HepG2 (cell line): ENCODE measurements around the gene BBIP1. TPM values are rescaled to one million over a fixed set of nuclear protein-coding genes. Genes with fewer than 3 reads are reported as not detected.

Source experiments
- ESRRA ChIP-seq: sonication (generic); formaldehyde crosslinking; IDR thresholded peaks from 2 replicates; pipeline ENCODE4 v1.5.1; 2020; ENCODE audit warnings: mild to moderate bottlenecking, low read depth, missing genetic modification reagents
- GATA4 ChIP-seq: sonication (generic); IDR thresholded peaks from 2 replicates; pipeline ENCODE4 v1.6.1; 2016; ENCODE audit warnings: antibody characterized with exemption, low read depth, borderline replicate concordance
- MXI1 ChIP-seq: IDR thresholded peaks from 3 replicates; pipeline ENCODE4 v1.6.1; 2012; ENCODE audit warnings: low read depth, low read length, inconsistent platforms, borderline replicate concordance
- NFKBIZ ChIP-seq: IDR thresholded peaks from 2 replicates; pipeline ENCODE4 v1.6.1; 2018; ENCODE audit warnings: missing genetic modification reagents, missing compliant biosample characterization
- RFX3 ChIP-seq: IDR thresholded peaks from 2 replicates; pipeline ENCODE4 v1.6.1; 2016; ENCODE audit warnings: missing biosample characterization, missing genetic modification reagents
- TP53 ChIP-seq: sonication (generic); formaldehyde crosslinking; conservative IDR thresholded peaks from 2 replicates; pipeline ENCODE4 v1.4.0; 2020; ENCODE audit warnings: missing genetic modification reagents
- ZNF142 ChIP-seq: sonication (generic); formaldehyde crosslinking; IDR thresholded peaks from 2 replicates; pipeline ENCODE4 v1.4.0; 2020; ENCODE audit warnings: missing genetic modification reagents
- polyA plus RNA-seq, 8 experiments: library from polyadenylated mRNA; depleted of rRNA in 3 of 8; stranded (reverse) in 7 of 8; unstranded in 1 of 8; fragments of >200 nt; fragmentation: Illumina TruSeq in 4 of 8; extraction: Trizol in 4 of 8; gene quantifications; 2 replicates each; pipeline versions ENCODE4 v1.2.1 to v1.2.3, GENCODE V29; 2011 to 2016; ENCODE audit warnings: low read depth in 4 of 8, missing spikeins in 1 of 8, mixed read lengths in 1 of 8; ENCODE audit not compliant: insufficient read depth in 1 of 8
- total RNA-seq, 5 experiments: library from RNA; depleted of rRNA; stranded (reverse); fragments of >200 nt; fragmentation: Illumina TruSeq; extraction: Trizol; gene quantifications; 2 replicates each; pipeline ENCODE4 v1.2.3, GENCODE V29; 2016; ENCODE audit warnings: low read depth in 1 of 5
- TF ChIP-seq, protein P1 (sequence below): IDR thresholded peaks from 2 replicates; pipeline ENCODE4 v1.6.1; 2012; ENCODE audit warnings: inconsistent platforms
- TF ChIP-seq, protein P2 (sequence below): sonication (generic); formaldehyde crosslinking; IDR thresholded peaks from 2 replicates; pipeline ENCODE4 v1.5.1; 2020; ENCODE audit warnings: mild to moderate bottlenecking, missing genetic modification reagents, moderate library complexity
- TF ChIP-seq, protein P3 (sequence below): sonication (generic); formaldehyde crosslinking; IDR thresholded peaks from 2 replicates; pipeline ENCODE4 v1.5.1; 2020; ENCODE audit warnings: missing genetic modification reagents, mild to moderate bottlenecking, borderline replicate concordance
- TF ChIP-seq, protein P4 (sequence below): IDR thresholded peaks from 2 replicates; pipeline ENCODE4 v1.6.1; 2016; ENCODE audit warnings: low read depth, missing genetic modification reagents, missing compliant biosample characterization

The BBIP1 gene
- total and polyA plus RNA-seq, 2 of the 13 experiments (the other 11 are each of a cell fraction or from before 2014, with no cell fraction given) = 18.3 to 24.1 TPM

DNA sequence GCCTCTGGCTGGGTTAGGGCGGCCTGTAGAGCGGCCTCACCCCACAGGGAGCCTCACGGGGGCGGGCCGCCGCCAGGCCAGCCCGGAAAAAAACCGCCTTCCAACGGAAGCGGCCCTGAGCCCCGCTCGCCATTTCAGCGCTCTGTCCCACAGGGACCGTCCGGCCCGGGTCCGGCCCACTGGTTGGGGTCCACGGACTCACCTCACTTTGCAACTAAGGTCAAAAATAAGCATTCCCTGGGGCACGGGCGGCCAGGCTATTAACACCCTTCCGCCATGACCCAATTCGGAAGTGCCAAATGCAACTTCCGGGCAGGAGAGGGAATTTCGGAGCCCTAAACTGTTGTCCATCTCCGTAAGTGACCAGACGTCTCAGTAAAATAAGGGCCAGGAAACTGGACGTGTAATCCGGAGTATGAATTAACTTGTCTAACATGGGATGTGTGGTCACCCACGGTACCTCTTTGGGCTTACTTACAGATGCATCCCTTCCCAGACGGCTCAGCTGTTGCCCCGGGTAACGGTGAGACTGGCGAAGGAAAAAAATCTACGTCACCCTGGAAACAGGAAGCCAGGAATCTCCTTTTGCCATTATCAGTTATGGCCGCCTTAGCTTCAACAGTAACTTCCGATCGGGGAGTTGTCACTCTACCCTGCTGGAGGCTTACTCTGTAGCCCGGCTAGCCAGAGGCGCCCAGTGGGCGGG lies at the start of gene BBIP1 (continued):
- TF ChIP-seq RFX3 (CRISPR knock-in tag) (peak; percentile 87), GATA4 (no peak; the same call in 1 of the 2 replicates), NFKBIZ (CRISPR knock-in tag) (no peak), TP53 (CRISPR knock-in tag) (0 out of 2 replicates have a peak, but pooled peaks have one; percentile 34), MXI1 (peak; percentile 58; the same call in 1 of the 3 replicates), ESRRA (CRISPR knock-in tag) (peak; percentile 23; the same call in 1 of the 2 replicates), ZNF142 (CRISPR knock-in tag) (peak; percentile 55; the same call in 1 of the 2 replicates)
- TF ChIP-seq, protein P1, sequence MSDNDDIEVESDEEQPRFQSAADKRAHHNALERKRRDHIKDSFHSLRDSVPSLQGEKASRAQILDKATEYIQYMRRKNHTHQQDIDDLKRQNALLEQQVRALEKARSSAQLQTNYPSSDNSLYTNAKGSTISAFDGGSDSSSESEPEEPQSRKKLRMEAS = peak; percentile 5
- TF ChIP-seq, protein P2, sequence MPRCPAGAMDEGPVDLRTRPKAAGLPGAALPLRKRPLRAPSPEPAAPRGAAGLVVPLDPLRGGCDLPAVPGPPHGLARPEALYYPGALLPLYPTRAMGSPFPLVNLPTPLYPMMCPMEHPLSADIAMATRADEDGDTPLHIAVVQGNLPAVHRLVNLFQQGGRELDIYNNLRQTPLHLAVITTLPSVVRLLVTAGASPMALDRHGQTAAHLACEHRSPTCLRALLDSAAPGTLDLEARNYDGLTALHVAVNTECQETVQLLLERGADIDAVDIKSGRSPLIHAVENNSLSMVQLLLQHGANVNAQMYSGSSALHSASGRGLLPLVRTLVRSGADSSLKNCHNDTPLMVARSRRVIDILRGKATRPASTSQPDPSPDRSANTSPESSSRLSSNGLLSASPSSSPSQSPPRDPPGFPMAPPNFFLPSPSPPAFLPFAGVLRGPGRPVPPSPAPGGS (CRISPR knock-in tag) = peak; percentile 74; the same call in 1 of the 2 replicates
- TF ChIP-seq, protein P3, sequence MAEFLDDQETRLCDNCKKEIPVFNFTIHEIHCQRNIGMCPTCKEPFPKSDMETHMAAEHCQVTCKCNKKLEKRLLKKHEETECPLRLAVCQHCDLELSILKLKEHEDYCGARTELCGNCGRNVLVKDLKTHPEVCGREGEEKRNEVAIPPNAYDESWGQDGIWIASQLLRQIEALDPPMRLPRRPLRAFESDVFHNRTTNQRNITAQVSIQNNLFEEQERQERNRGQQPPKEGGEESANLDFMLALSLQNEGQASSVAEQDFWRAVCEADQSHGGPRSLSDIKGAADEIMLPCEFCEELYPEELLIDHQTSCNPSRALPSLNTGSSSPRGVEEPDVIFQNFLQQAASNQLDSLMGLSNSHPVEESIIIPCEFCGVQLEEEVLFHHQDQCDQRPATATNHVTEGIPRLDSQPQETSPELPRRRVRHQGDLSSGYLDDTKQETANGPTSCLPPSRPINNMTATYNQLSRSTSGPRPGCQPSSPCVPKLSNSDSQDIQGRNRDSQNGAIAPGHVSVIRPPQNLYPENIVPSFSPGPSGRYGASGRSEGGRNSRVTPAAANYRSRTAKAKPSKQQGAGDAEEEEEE (CRISPR knock-in tag) = no peak
- TF ChIP-seq, protein P4, sequence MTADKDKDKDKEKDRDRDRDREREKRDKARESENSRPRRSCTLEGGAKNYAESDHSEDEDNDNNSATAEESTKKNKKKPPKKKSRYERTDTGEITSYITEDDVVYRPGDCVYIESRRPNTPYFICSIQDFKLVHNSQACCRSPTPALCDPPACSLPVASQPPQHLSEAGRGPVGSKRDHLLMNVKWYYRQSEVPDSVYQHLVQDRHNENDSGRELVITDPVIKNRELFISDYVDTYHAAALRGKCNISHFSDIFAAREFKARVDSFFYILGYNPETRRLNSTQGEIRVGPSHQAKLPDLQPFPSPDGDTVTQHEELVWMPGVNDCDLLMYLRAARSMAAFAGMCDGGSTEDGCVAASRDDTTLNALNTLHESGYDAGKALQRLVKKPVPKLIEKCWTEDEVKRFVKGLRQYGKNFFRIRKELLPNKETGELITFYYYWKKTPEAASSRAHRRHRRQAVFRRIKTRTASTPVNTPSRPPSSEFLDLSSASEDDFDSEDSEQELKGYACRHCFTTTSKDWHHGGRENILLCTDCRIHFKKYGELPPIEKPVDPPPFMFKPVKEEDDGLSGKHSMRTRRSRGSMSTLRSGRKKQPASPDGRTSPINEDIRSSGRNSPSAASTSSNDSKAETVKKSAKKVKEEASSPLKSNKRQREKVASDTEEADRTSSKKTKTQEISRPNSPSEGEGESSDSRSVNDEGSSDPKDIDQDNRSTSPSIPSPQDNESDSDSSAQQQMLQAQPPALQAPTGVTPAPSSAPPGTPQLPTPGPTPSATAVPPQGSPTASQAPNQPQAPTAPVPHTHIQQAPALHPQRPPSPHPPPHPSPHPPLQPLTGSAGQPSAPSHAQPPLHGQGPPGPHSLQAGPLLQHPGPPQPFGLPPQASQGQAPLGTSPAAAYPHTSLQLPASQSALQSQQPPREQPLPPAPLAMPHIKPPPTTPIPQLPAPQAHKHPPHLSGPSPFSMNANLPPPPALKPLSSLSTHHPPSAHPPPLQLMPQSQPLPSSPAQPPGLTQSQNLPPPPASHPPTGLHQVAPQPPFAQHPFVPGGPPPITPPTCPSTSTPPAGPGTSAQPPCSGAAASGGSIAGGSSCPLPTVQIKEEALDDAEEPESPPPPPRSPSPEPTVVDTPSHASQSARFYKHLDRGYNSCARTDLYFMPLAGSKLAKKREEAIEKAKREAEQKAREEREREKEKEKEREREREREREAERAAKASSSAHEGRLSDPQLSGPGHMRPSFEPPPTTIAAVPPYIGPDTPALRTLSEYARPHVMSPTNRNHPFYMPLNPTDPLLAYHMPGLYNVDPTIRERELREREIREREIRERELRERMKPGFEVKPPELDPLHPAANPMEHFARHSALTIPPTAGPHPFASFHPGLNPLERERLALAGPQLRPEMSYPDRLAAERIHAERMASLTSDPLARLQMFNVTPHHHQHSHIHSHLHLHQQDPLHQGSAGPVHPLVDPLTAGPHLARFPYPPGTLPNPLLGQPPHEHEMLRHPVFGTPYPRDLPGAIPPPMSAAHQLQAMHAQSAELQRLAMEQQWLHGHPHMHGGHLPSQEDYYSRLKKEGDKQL (CRISPR knock-in tag) = no peak
